ENCODE measurements around the gene PALLD. TPM values are rescaled to one million over a fixed set of nuclear protein-coding genes. Genes with fewer than 3 reads are reported as not detected.
"Not testable (repeated sequence)": the region's sequence is repeated elsewhere in the genome, so short reads cannot be mapped to it uniquely, and the experiment has no call there.

Gene PALLD
- total and polyA plus RNA-seq, 2 donors (not counting 3 experiments of a cell fraction or from before 2014, with no cell fraction given): 13.4 to 48.2 TPM

GRCh38 chr4:168802222-168802621, 305.4 kb downstream of the PALLD start:
- no peak overlapping the region for H3K9ac ChIP-seq (replicated peaks; ENCODE audit: extremely low read depth, insufficient read depth, low read length)
- no peaks in the 10 kb centered on the region for H3K27me3 ChIP-seq (ENCODE audit: control insufficient read depth in 2 of 2, insufficient read depth in 2 of 2, low read length in 2 of 2)
- H3K9me1 ChIP-seq (replicated peaks; ENCODE audit: control insufficient read depth, extremely low read depth, insufficient read depth, low read length): no peaks in the 10 kb centered on the region
- no peaks in the 10 kb centered on the region for H4K20me1 ChIP-seq (replicated peaks; ENCODE audit: control insufficient read depth, extremely low read depth, insufficient read depth, low read length)
- H3K4me1 ChIP-seq (ENCODE audit: control insufficient read depth, extremely low read depth, insufficient read depth, low read length): peaks cover 8% of the 10 kb centered on the region
- no peak overlapping the region for H2AFZ ChIP-seq (ENCODE audit: low read depth, low read length)
- dilution Hi-C loops (cut with MboI; ENCODE audit: extremely low pct_ligation_motif_present, low sequenced_read_pairs) (no loop called here), intact Hi-C loops (cut with micrococcal nuclease) (no loop called here)
- FAIRE-seq (no peak), DNase-seq (ENCODE audit: low read depth, low spot score) (no peak)
- no peak overlapping the region for H3K4me2 ChIP-seq (ENCODE audit: insufficient read depth, low read length)
- H3K79me2 ChIP-seq (ENCODE audit: control insufficient read depth, insufficient read depth, low read length): no peaks in the 10 kb centered on the region
- TF ChIP-seq POLR2AphosphoS5 (IDR thresholded peaks at IDR 0.05; ENCODE audit: insufficient read depth, low read depth, low read length) (no peak), JUN (IDR thresholded peaks at IDR 0.05; ENCODE audit: borderline replicate concordance, insufficient read depth, insufficient read length, low read depth) (no peak), GATA2 (IDR thresholded peaks at IDR 0.05; ENCODE audit: insufficient read depth, insufficient read length, low read depth, low read length) (no peak), FOS (IDR thresholded peaks at IDR 0.05; ENCODE audit: borderline replicate concordance, insufficient read depth, low read length) (no peak), MAX (IDR thresholded peaks at IDR 0.05; ENCODE audit: insufficient read depth, insufficient read length) (no peak), POLR2A (IDR thresholded peaks at IDR 0.05; ENCODE audit: low read depth, low read length) (no peak), MYC (IDR thresholded peaks at IDR 0.05; ENCODE audit: low read depth, low read length) (no peak), EZH2 (IDR thresholded peaks at IDR 0.05; ENCODE audit: borderline replicate concordance, low read depth, low read length, severe bottlenecking) (no peak)
- TF ChIP-seq, protein P1, sequence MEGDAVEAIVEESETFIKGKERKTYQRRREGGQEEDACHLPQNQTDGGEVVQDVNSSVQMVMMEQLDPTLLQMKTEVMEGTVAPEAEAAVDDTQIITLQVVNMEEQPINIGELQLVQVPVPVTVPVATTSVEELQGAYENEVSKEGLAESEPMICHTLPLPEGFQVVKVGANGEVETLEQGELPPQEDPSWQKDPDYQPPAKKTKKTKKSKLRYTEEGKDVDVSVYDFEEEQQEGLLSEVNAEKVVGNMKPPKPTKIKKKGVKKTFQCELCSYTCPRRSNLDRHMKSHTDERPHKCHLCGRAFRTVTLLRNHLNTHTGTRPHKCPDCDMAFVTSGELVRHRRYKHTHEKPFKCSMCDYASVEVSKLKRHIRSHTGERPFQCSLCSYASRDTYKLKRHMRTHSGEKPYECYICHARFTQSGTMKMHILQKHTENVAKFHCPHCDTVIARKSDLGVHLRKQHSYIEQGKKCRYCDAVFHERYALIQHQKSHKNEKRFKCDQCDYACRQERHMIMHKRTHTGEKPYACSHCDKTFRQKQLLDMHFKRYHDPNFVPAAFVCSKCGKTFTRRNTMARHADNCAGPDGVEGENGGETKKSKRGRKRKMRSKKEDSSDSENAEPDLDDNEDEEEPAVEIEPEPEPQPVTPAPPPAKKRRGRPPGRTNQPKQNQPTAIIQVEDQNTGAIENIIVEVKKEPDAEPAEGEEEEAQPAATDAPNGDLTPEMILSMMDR (IDR thresholded peaks at IDR 0.05; ENCODE audit: extremely low read depth in 1 of 2, insufficient read depth in 1 of 2, low read depth in 1 of 2, low read length in 2 of 2): no peak
- H3K9me3 ChIP-seq (replicated peaks; ENCODE audit: control insufficient read depth, insufficient read depth, low read length): no peaks in the 10 kb centered on the region
- H3K27ac ChIP-seq (ENCODE audit: insufficient read depth, low read depth, low read length): no peak overlapping the region
- no TSS peak for BruUV-seq (replicated peaks)
- no peak overlapping the region for H3K4me3 ChIP-seq (replicated peaks in 1 of 3; ENCODE audit: insufficient read depth in 1 of 3, low read depth in 1 of 3, low read length in 3 of 3)
- CTCF ChIA-PET: no interaction called here
- POLR2A ChIA-PET: no interaction called here
- no peaks in the 10 kb centered on the region for H3K36me3 ChIP-seq (ENCODE audit: control insufficient read depth in 2 of 2, extremely low read depth in 1 of 2, insufficient read depth in 2 of 2, low read length in 2 of 2)

- H3K36me3 ChIP-seq (ENCODE audit: control insufficient read depth in 2 of 2, extremely low read depth in 1 of 2, insufficient read depth in 2 of 2, low read length in 2 of 2); H3K9me1 ChIP-seq (replicated peaks; ENCODE audit: control insufficient read depth, extremely low read depth, insufficient read depth, low read length); H3K27me3 ChIP-seq (ENCODE audit: control insufficient read depth in 2 of 2, insufficient read depth in 2 of 2, low read length in 2 of 2); H3K27ac ChIP-seq (ENCODE audit: insufficient read depth, low read depth, low read length); dilution Hi-C loops (cut with MboI; ENCODE audit: extremely low pct_ligation_motif_present, low sequenced_read_pairs); BruUV-seq (replicated peaks); H3K4me2 ChIP-seq (ENCODE audit: insufficient read depth, low read length); FAIRE-seq; H4K20me1 ChIP-seq (replicated peaks; ENCODE audit: control insufficient read depth, extremely low read depth, insufficient read depth, low read length); H3K4me1 ChIP-seq (ENCODE audit: control insufficient read depth, extremely low read depth, insufficient read depth, low read length); H3K79me2 ChIP-seq (ENCODE audit: control insufficient read depth, insufficient read depth, low read length); POLR2A ChIA-PET; intact Hi-C loops (cut with micrococcal nuclease); H3K9me3 ChIP-seq (replicated peaks; ENCODE audit: control insufficient read depth, insufficient read depth, low read length); DNase-seq (ENCODE audit: low read depth, low spot score); H3K9ac ChIP-seq (replicated peaks; ENCODE audit: extremely low read depth, insufficient read depth, low read length); H2AFZ ChIP-seq (ENCODE audit: low read depth, low read length); H3K4me3 ChIP-seq (replicated peaks in 1 of 3; ENCODE audit: insufficient read depth in 1 of 3, low read depth in 1 of 3, low read length in 3 of 3): not testable (repeated sequence)
- CTCF ChIA-PET: interaction anchor here (1.3 kb wide), 1 partner anchor 13 kb away, joined by 3 read pairs; no protein-coding TSS in a partner anchor
Measured at GRCh38 chr4:168803052-168803451, 306.2 kb downstream of the PALLD start.

Data from endothelial cell of umbilical vein (primary cell).